OCI-LY3 (cell line): ENCODE measurements around the gene LGI4.

Experiments
- CTCF ChIP-seq: fragments of 200-600, 300-600 bp; sonication (generic); IDR thresholded peaks from 2 replicates; pipeline ENCODE4 v1.5.1; 2014; ENCODE audit warnings: antibody characterized with exemption, low read length, low read depth
- EZH2phosphoT487 ChIP-seq: fragments of 200-600 bp; shearing (Covaris generic); IDR thresholded peaks from 2 replicates; pipeline ENCODE4 v1.6.1; 2018; ENCODE audit warnings: antibody characterized with exemption, mixed run types, low read depth

GRCh38 chr19:35099155-35099896 is 35.5 kb downstream of the LGI4 start:
- TF ChIP-seq CTCF (no peak), EZH2phosphoT487 (no peak)
